WERI-Rb-1 (cell line): Measurements from ENCODE around the gene CD163.

Source experiments
- DNase-seq: peaks from one replicate; pipeline ENCODE4 v3.0.0-alpha.2; 2020
- H3K27ac ChIP-seq: fragments of 250-450 bp; sonication (Bioruptor Pico); 2 replicates; pipeline ENCODE4 v1.5.1; 2020; ENCODE audit warnings: mild to moderate bottlenecking, moderate library complexity
- H3K27me3 ChIP-seq: fragments of 250-450 bp; sonication (Bioruptor Pico); 2 replicates; pipeline ENCODE4 v1.5.1; 2021; ENCODE audit warnings: mild to moderate bottlenecking, low read depth, moderate library complexity; ENCODE audit not compliant: insufficient read depth, severe bottlenecking
- H3K36me3 ChIP-seq: fragments of 250-450 bp; sonication (Bioruptor Pico); 2 replicates; pipeline ENCODE4 v1.5.1; 2020; ENCODE audit warnings: mild to moderate bottlenecking, moderate library complexity
- H3K4me3 ChIP-seq: 2 replicates; pipeline ENCODE4 v1.5.1; 2011; ENCODE audit warnings: low read depth, mild to moderate bottlenecking, control low read depth, low read length
- H3K9me3 ChIP-seq: fragments of 250-450 bp; sonication (Bioruptor Pico); 2 replicates; pipeline ENCODE4 v1.5.1; 2021; ENCODE audit warnings: mild to moderate bottlenecking, moderate library complexity; ENCODE audit not compliant: severe bottlenecking
- TF ChIP-seq, protein P1 (sequence below): IDR thresholded peaks from 2 replicates; pipeline ENCODE4 v1.5.1; 2011; ENCODE audit warnings: low read depth, mild to moderate bottlenecking, control low read depth, inconsistent platforms, low read length

CD163 gene

DNA sequence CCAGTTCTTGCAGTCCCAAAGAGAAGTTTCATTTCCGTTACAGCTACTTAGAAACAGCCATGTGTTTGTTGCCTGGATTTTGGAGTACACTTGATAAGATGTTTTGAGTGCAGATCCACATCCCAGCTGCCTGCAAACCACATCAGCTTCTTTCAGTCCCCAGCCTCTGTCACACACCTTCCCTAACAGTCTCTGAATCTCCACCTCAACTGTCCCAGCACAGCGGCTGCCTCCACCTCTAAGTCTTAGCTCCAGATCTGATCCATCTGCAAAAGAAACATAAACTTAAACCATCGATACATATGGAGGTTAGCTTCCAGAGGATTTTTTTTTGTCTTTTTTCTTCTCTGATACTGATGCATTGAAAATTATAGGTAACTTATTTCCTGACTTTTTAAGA, 8.4 kb downstream of the CD163 start:
- H3K27me3 ChIP-seq, result peaks cover 30% of the 10 kb centered on the region
- H3K27ac ChIP-seq, result no peak overlapping the region
- TF ChIP-seq, protein P1, sequence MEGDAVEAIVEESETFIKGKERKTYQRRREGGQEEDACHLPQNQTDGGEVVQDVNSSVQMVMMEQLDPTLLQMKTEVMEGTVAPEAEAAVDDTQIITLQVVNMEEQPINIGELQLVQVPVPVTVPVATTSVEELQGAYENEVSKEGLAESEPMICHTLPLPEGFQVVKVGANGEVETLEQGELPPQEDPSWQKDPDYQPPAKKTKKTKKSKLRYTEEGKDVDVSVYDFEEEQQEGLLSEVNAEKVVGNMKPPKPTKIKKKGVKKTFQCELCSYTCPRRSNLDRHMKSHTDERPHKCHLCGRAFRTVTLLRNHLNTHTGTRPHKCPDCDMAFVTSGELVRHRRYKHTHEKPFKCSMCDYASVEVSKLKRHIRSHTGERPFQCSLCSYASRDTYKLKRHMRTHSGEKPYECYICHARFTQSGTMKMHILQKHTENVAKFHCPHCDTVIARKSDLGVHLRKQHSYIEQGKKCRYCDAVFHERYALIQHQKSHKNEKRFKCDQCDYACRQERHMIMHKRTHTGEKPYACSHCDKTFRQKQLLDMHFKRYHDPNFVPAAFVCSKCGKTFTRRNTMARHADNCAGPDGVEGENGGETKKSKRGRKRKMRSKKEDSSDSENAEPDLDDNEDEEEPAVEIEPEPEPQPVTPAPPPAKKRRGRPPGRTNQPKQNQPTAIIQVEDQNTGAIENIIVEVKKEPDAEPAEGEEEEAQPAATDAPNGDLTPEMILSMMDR, result no peak
- no peak overlapping the region for H3K4me3 ChIP-seq
- H3K36me3 ChIP-seq, result no peaks in the 10 kb centered on the region
- no peak for DNase-seq
- no peaks in the 10 kb centered on the region for H3K9me3 ChIP-seq

DNA sequence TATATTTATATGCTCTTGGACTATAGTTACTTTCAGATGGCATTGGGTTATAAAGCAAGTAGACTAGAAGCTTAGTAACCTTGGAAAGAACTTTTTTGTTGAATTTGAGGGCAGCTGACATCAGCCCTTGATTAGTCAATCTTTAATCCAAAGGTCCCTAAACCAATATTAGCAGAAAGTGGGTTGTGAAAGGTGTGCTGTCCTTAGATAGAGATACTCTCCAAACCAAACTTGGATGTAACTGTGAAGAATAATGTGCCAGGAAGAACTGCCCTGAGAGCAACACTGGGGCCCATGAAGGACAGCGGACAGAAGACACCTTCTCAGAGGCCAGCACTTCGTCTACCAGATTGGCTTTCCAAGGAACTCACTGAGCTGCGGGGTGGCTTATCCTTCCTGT, 10.6 kb downstream of the CD163 start:
- H3K27me3 ChIP-seq, result peaks cover 32% of the 10 kb centered on the region
- no peak overlapping the region for H3K27ac ChIP-seq
- DNase-seq, result no peak
- H3K9me3 ChIP-seq, result no peaks in the 10 kb centered on the region
- TF ChIP-seq, protein P1, result no peak
- no peak overlapping the region for H3K4me3 ChIP-seq
- H3K36me3 ChIP-seq, result no peaks in the 10 kb centered on the region

DNA sequence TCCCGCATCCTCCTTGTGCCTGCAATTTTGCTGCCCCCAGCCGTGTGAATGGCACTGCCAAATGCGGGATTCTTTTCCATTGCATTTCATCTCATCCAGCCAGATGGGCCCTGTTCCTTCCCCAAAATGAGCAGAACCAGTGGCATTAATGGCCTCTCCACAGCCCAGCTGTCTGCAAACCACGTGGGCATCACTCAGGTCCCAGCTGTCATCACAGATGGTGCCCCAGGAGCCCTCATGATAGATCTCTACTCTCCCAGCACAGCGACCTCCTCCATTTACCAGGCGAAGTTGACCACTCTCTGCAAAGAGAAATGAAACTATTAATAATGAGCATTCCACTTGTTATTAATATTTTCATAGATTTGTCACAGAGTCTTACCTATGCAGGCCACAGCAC, 17.1 kb downstream of the CD163 start:
- DNase-seq, result no peak
- no peak overlapping the region for H3K27ac ChIP-seq

DNA sequence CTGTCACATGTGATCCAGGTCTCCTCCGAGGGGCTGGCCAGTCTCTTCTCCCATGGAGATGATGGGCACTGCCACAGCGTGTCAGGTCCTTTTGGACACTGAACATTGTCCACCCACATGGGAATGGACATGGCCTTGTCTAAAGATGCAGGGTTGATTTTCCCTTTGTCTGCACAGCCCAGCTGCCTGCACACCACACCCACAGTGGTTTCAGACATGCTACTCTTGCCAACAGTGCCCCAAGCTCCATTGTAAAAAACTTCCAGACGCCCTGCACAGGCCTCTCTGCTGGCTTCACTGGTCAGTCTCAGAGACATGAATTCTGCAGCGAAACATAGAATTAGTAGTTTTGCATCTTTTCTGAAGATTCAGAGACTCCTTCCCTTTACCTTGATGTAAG, 18.5 kb downstream of the CD163 start:
- peaks cover 37% of the 10 kb centered on the region for H3K27me3 ChIP-seq
- no peak overlapping the region for H3K27ac ChIP-seq
- TF ChIP-seq, protein P1, result no peak
- H3K9me3 ChIP-seq, result no peaks in the 10 kb centered on the region
- no peaks in the 10 kb centered on the region for H3K36me3 ChIP-seq
- no peak for DNase-seq
- H3K4me3 ChIP-seq, result no peak overlapping the region

More for the DNA sequence above, 17.1 kb downstream of the CD163 start:
- TF ChIP-seq, protein P1, result no peak
- Histone ChIP-seq H3K9me3 (no peaks in the 10 kb centered on the region), H3K36me3 (no peaks in the 10 kb centered on the region), H3K27me3 (peaks cover 43% of the 10 kb centered on the region), H3K4me3 (no peak overlapping the region)

DNA sequence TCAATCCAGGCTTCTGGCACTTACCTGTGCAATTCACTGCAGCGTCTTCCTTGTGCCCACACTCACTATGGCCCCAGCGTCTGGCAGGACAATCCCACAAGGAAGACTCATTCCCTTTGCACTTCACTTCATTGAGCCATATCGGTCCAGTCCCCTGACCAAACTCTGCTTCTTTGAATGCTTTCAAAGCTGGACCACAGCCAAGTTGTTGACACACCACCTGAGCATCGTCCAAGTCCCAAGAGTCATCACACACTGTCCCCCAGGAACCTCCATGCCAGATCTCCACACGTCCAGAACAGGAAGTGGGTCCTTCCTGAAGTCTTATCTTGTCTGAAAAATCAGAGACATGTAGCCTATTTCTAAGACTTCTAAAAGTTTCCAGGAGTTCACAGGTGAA, 20.2 kb downstream of the CD163 start:
- H3K36me3 ChIP-seq, result no peaks in the 10 kb centered on the region
- H3K9me3 ChIP-seq, result no peaks in the 10 kb centered on the region
- DNase-seq, result no peak
- no peak overlapping the region for H3K27ac ChIP-seq
- TF ChIP-seq, protein P1, result no peak
- peaks cover 28% of the 10 kb centered on the region for H3K27me3 ChIP-seq
- H3K4me3 ChIP-seq, result no peak overlapping the region

DNA sequence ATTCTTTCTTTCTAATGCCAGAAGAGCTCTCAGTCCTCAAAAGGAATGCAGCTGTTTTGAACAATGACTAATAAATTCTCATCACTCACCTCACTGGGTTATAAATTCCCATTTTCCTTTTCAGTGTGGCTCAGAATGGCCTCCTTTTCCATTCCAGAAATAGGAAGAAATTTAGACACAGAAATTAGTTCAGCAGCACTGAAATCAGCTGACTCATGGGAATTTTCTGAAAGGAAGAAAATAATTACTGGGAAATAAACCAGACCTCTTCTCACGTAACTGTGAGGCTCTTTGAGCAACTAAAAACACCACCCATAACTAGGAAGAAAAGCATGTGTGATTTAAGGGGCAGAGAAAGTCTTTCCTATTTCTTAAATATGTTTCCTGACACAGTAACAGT, 23.8 kb downstream of the CD163 start:
- no peak for DNase-seq
- TF ChIP-seq, protein P1, result no peak
- Histone ChIP-seq H3K27ac (no peak overlapping the region), H3K36me3 (no peaks in the 10 kb centered on the region), H3K9me3 (no peaks in the 10 kb centered on the region), H3K27me3 (peaks cover 14% of the 10 kb centered on the region), H3K4me3 (no peak overlapping the region)
